Measurements from ENCODE around the gene CORO7.

DNA sequence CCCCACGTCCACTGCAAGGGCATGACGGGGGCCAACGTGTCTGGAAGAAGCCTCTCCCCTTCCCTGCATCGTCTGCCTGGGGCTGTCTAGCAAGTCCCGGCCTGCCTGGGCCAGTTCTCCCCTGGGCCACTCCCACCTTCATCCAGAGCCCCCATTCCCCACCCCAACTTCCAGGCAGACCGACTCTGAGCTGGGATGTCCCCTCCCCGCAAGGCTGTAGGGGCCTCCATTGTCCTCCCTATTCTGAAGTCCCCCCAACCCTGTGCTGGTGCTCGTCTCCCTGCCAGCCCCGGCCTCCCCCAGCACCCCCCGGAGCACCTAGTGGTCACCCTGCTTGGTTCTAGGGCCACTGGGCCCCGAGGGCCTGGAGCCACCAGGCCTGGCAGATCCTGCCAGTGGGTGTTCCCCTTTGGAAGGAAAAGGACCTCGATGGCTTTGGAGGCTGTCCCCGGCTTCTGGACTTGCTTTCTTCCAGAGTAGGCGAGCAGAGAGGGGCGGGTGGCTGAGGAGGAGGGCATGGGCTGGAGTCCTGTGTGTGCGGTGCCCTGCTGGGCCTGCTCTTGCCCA lies 95.7 kb downstream of the CORO7 start:
- TF ChIP-seq SIN3A (IDR thresholded peaks at IDR 0.05; ENCODE audit: borderline replicate concordance, insufficient read depth, low read length) = no peak
- TF ChIP-seq, protein P1, sequence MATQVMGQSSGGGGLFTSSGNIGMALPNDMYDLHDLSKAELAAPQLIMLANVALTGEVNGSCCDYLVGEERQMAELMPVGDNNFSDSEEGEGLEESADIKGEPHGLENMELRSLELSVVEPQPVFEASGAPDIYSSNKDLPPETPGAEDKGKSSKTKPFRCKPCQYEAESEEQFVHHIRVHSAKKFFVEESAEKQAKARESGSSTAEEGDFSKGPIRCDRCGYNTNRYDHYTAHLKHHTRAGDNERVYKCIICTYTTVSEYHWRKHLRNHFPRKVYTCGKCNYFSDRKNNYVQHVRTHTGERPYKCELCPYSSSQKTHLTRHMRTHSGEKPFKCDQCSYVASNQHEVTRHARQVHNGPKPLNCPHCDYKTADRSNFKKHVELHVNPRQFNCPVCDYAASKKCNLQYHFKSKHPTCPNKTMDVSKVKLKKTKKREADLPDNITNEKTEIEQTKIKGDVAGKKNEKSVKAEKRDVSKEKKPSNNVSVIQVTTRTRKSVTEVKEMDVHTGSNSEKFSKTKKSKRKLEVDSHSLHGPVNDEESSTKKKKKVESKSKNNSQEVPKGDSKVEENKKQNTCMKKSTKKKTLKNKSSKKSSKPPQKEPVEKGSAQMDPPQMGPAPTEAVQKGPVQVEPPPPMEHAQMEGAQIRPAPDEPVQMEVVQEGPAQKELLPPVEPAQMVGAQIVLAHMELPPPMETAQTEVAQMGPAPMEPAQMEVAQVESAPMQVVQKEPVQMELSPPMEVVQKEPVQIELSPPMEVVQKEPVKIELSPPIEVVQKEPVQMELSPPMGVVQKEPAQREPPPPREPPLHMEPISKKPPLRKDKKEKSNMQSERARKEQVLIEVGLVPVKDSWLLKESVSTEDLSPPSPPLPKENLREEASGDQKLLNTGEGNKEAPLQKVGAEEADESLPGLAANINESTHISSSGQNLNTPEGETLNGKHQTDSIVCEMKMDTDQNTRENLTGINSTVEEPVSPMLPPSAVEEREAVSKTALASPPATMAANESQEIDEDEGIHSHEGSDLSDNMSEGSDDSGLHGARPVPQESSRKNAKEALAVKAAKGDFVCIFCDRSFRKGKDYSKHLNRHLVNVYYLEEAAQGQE (IDR thresholded peaks at IDR 0.05; ENCODE audit: insufficient read depth in 1 of 2, low read depth in 2 of 2, low read length in 2 of 2) = no peak
- no peak for TF ChIP-seq POLR2AphosphoS5 (IDR thresholded peaks at IDR 0.05; ENCODE audit: low read depth, low read length)

Data from PFSK-1 (cell line).